Loucy (cell line): ENCODE data around the gene DRD4.

Experiments used
- H2AFZ ChIP-seq: fragments of 200-600 bp; sonication (generic); 2 replicates; pipeline ENCODE4 v1.6.0; 2016; ENCODE audit warnings: antibody characterized with exemption, mild to moderate bottlenecking, low read length, moderate library complexity
- H3F3A ChIP-seq: fragments of 200-600 bp; 2 replicates; pipeline ENCODE4 v1.6.0; 2016; ENCODE audit warnings: antibody characterized with exemption, low read depth, mild to moderate bottlenecking
- H3K27me3 ChIP-seq: fragments of 200-600 bp; sonication (generic); 2 replicates; pipeline ENCODE4 v1.6.1; 2014; ENCODE audit warnings: low read length, mild to moderate bottlenecking; ENCODE audit not compliant: insufficient read depth, poor library complexity, severe bottlenecking
- H3K36me3 ChIP-seq: fragments of 200-600 bp; sonication (generic); 2 replicates; pipeline ENCODE4 v1.6.1; 2016; ENCODE audit warnings: low read length; ENCODE audit not compliant: insufficient read depth
- H3K4me1 ChIP-seq: fragments of 200-600 bp; sonication (generic); 2 replicates; pipeline ENCODE4 v1.5.1; 2014; ENCODE audit warnings: low read length, mild to moderate bottlenecking; ENCODE audit not compliant: insufficient read depth, poor library complexity, severe bottlenecking
- H3K4me2 ChIP-seq: fragments of 200-600 bp; sonication (generic); 2 replicates; pipeline ENCODE4 v1.6.0; 2014; ENCODE audit warnings: antibody characterized with exemption, low read length, low read depth, mild to moderate bottlenecking; ENCODE audit not compliant: poor library complexity, severe bottlenecking
- H3K4me3 ChIP-seq: fragments of 200-600 bp; sonication (generic); 2 replicates; pipeline ENCODE4 v1.5.1; 2014; ENCODE audit warnings: low read length, mild to moderate bottlenecking, mixed read lengths; ENCODE audit not compliant: poor library complexity, severe bottlenecking
- H3K79me2 ChIP-seq: fragments of 200-600 bp; sonication (generic); 2 replicates; pipeline ENCODE4 v1.6.1; 2014; ENCODE audit warnings: low read length; ENCODE audit not compliant: insufficient read depth
- H3K9ac ChIP-seq: fragments of 200-600 bp; sonication (generic); 2 replicates; pipeline ENCODE4 v1.6.0; 2014; ENCODE audit warnings: mild to moderate bottlenecking, low read depth, low read length, moderate library complexity; ENCODE audit not compliant: poor library complexity, severe bottlenecking
- H3K9me2 ChIP-seq: fragments of 200-600 bp; sonication (generic); replicated peaks from 2 replicates; pipeline ENCODE4 v1.6.1; 2016; ENCODE audit warnings: low read depth, low read length, mixed read lengths
- H3K9me3 ChIP-seq: fragments of 200-600 bp; sonication (generic); 2 replicates; pipeline ENCODE4 v1.6.1; 2014; ENCODE audit warnings: mild to moderate bottlenecking, antibody characterized with exemption, low read length, low read depth; ENCODE audit not compliant: insufficient read depth
- H4K20me1 ChIP-seq: fragments of 200-600 bp; sonication (generic); 2 replicates; pipeline ENCODE4 v1.6.0; 2014; ENCODE audit warnings: antibody characterized with exemption, low read length, mild to moderate bottlenecking; ENCODE audit not compliant: insufficient read depth, poor library complexity, severe bottlenecking
- CTCF ChIP-seq: fragments of 200-600 bp; sonication (generic); conservative IDR thresholded peaks from 2 replicates; pipeline ENCODE4 v1.5.1; 2014; ENCODE audit warnings: mild to moderate bottlenecking, antibody characterized with exemption, low read length
- EZH2phosphoT487 ChIP-seq: fragments of 200-600 bp; IDR thresholded peaks from 2 replicates; pipeline ENCODE4 v1.6.1; 2018; ENCODE audit warnings: antibody characterized with exemption, mild to moderate bottlenecking, moderate library complexity, borderline replicate concordance

Gene DRD4

GRCh38 chr11:609341-609811 lies 27.7 kb upstream of the DRD4 start:
- Histone ChIP-seq H2AFZ (no peak overlapping the region), H3K4me1 (no peaks in the 10 kb centered on the region), H3K27me3 (no peaks in the 10 kb centered on the region), H4K20me1 (peaks cover 8% of the 10 kb centered on the region), H3K9ac (no peak overlapping the region), H3K4me2 (no peak overlapping the region), H3K4me3 (no peak overlapping the region), H3K9me3 (no peaks in the 10 kb centered on the region), H3K79me2 (no peaks in the 10 kb centered on the region), H3F3A (no peaks in the 10 kb centered on the region), H3K9me2 (no peaks in the 10 kb centered on the region), H3K36me3 (peaks cover 88% of the 10 kb centered on the region; the same call in 1 of the 2 replicates)
- TF ChIP-seq EZH2phosphoT487 (no peak), CTCF (no peak)

DNA sequence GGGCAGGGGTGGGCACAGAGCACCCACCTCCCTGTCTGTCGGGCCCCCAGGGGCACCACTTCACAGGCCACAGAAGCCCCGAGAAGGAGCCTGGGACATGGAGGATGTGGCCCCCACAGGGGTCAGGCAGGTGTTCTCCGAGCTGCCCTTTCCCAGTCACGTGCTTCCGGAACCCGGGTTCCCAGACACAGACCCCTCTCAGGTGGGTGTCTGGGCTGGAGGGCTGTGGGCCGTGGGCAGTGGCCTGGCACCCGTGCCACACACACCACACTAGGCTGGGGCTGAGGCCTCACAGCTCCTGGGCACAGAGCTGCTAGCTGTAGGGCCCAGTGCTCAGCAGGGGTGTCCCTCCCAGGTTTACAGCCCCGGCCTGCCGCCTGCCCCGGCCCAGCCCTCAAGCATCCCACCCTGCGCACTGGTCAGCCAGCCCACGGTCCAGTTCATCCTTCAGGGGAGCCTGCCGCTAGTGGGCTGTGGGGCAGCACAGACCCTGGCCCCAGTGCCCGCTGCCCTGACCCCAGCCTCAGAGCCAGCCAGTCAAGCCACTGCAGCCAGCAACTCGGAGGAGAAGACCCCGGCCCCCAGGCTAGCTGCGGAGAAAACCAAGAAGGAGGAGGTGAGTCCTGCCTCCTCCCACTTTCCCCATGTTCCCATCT lies 26.8 kb upstream of the DRD4 start:
- H3K4me2 ChIP-seq = no peak overlapping the region

GRCh38 chr11:611001-611996 lies 25.8 kb upstream of the DRD4 start:
- TF ChIP-seq EZH2phosphoT487 (no peak), CTCF (no peak)
- Histone ChIP-seq H4K20me1 (peaks cover 13% of the 10 kb centered on the region), H2AFZ (no peak overlapping the region), H3K4me1 (peaks cover 4% of the 10 kb centered on the region), H3K79me2 (no peaks in the 10 kb centered on the region), H3K9me3 (no peaks in the 10 kb centered on the region), H3K9ac (no peak overlapping the region), H3K4me3 (no peak overlapping the region), H3K27me3 (no peaks in the 10 kb centered on the region), H3K4me2 (no peak overlapping the region), H3K9me2 (no peaks in the 10 kb centered on the region), H3K36me3 (peaks cover 69% of the 10 kb centered on the region; the same call in 1 of the 2 replicates), H3F3A (no peaks in the 10 kb centered on the region)

More for the DNA sequence above, 26.8 kb upstream of the DRD4 start:
- H3K9me3 ChIP-seq = no peaks in the 10 kb centered on the region
- no peaks in the 10 kb centered on the region for H3F3A ChIP-seq
- no peak overlapping the region for H2AFZ ChIP-seq
- H4K20me1 ChIP-seq = peaks cover 13% of the 10 kb centered on the region
- no peaks in the 10 kb centered on the region for H3K9me2 ChIP-seq
- TF ChIP-seq EZH2phosphoT487 = no peak
- TF ChIP-seq CTCF = no peak
- H3K36me3 ChIP-seq = peaks cover 79% of the 10 kb centered on the region; the same call in 1 of the 2 replicates
- H3K27me3 ChIP-seq = no peaks in the 10 kb centered on the region
- H3K4me3 ChIP-seq = no peak overlapping the region
- H3K79me2 ChIP-seq = no peaks in the 10 kb centered on the region
- no peak overlapping the region for H3K9ac ChIP-seq
- H3K4me1 ChIP-seq = peaks cover 3% of the 10 kb centered on the region
